IMR-90 (cell line): ENCODE measurements around the gene STAT4. TPM values are rescaled to one million over a fixed set of nuclear protein-coding genes. Genes with fewer than 3 reads are reported as not detected.

Experiments
- ATAC-seq: fragments of 200-7000 bp; cut with Tn5 transposase; 2 replicates; pipeline ENCODE4 v1.9.1; 2020; ENCODE audit warnings: low read depth, mild to moderate bottlenecking, moderate library complexity
- BruUV-seq: library from RNA; stranded (reverse); fragments of 400-500 nt; replicated peaks from 2 replicates; lab custom pipeline; 2021; lab: Mats Ljungman, UMichigan
- CTCF ChIA-PET: fragments of 300-600 bp; formaldehyde crosslinking; extraction: SDS; loops from one replicate; lab custom pipeline; 2021; ENCODE audit warnings: antibody characterized with exemption; lab: Yijun Ruan, JAX
- POLR2A ChIA-PET: fragments of 300-600 bp; sonication (Branson Sonifier 250); formaldehyde crosslinking; loops from one replicate; lab custom pipeline; 2022; ENCODE audit warnings: antibody characterized with exemption; ENCODE audit not compliant: unreplicated experiment; lab: Charles Lee
- DNase-seq: peaks from one replicate; pipeline ENCODE4 v3.0.0; 2013
- H2AFZ ChIP-seq: replicated peaks from 2 replicates; pipeline ENCODE3; 2013; ENCODE audit warnings: low read length, mild to moderate bottlenecking; ENCODE audit not compliant: poor library complexity
- H2AK5ac ChIP-seq: 2 replicates; pipeline ENCODE4 v1.6.1; 2013; ENCODE audit warnings: low read depth, low read length, inconsistent platforms
- H2AK9ac ChIP-seq: replicated peaks from 2 replicates; pipeline ENCODE3; 2013; ENCODE audit warnings: mild to moderate bottlenecking, low read depth, low read length, moderate library complexity; ENCODE audit not compliant: poor library complexity
- H2BK120ac ChIP-seq: 2 replicates; pipeline ENCODE4 v1.6.1; 2013; ENCODE audit warnings: low read depth, low read length, inconsistent platforms
- H2BK15ac ChIP-seq: 3 replicates; pipeline ENCODE4 v1.6.1; 2013; ENCODE audit warnings: low read depth, low read length, inconsistent platforms
- H2BK20ac ChIP-seq: 2 replicates; pipeline ENCODE4 v1.6.1; 2013; ENCODE audit warnings: low read depth, mild to moderate bottlenecking, inconsistent platforms, low read length, moderate library complexity
- H2BK5ac ChIP-seq: 2 replicates; pipeline ENCODE4 v1.6.1; 2013; ENCODE audit warnings: mild to moderate bottlenecking, low read depth, low read length, inconsistent platforms; ENCODE audit not compliant: poor library complexity, severe bottlenecking
- H3K14ac ChIP-seq: replicated peaks from 2 replicates; pipeline ENCODE4 v1.6.1; 2013; ENCODE audit warnings: low read depth, low read length, inconsistent platforms
- H3K18ac ChIP-seq: 2 replicates; pipeline ENCODE4 v1.6.1; 2013; ENCODE audit warnings: low read depth, low read length, control low read depth
- H3K23ac ChIP-seq: 2 replicates; pipeline ENCODE4 v1.6.1; 2013; ENCODE audit warnings: low read depth, low read length, inconsistent platforms
- H3K27ac ChIP-seq: 2 replicates; pipeline ENCODE4 v1.5.1; 2013; ENCODE audit warnings: mild to moderate bottlenecking, control low read depth, low read length; ENCODE audit not compliant: insufficient read depth
- H3K27me3 ChIP-seq: 2 replicates; pipeline ENCODE4 v1.6.1; 2013; ENCODE audit warnings: low read length; ENCODE audit not compliant: control insufficient read depth, insufficient read depth
- H3K36me3 ChIP-seq: 2 replicates; pipeline ENCODE4 v1.6.1; 2013; ENCODE audit warnings: low read length, mixed read lengths; ENCODE audit not compliant: control insufficient read depth, insufficient read depth
- H3K4ac ChIP-seq: 2 replicates; pipeline ENCODE4 v1.6.1; 2013; ENCODE audit warnings: low read depth, low read length, inconsistent platforms
- H3K4me1 ChIP-seq: 2 replicates; pipeline ENCODE4 v1.6.1; 2013; ENCODE audit warnings: low read length, mixed read lengths; ENCODE audit not compliant: control insufficient read depth, insufficient read depth
- H3K4me2 ChIP-seq: 2 replicates; pipeline ENCODE4 v1.6.1; 2013; ENCODE audit warnings: low read depth, mild to moderate bottlenecking, control low read depth, low read length, moderate library complexity
- H3K4me3 ChIP-seq: 2 replicates; pipeline ENCODE4 v1.5.1; 2013; ENCODE audit warnings: low read depth, mild to moderate bottlenecking, control low read depth, low read length, moderate library complexity; ENCODE audit not compliant: insufficient read depth
- H3K56ac ChIP-seq: 2 replicates; pipeline ENCODE4 v1.6.1; 2013; ENCODE audit warnings: low read length, inconsistent platforms; ENCODE audit not compliant: insufficient read depth; ENCODE audit errors: extremely low read depth
- H3K79me1 ChIP-seq, 2 experiments: 2 replicates each; pipeline ENCODE4 v1.6.1; 2013; ENCODE audit warnings: low read length in 2 of 2, inconsistent platforms in 1 of 2, low read depth in 1 of 2
- H3K9ac ChIP-seq: 2 replicates; pipeline ENCODE4 v1.6.1; 2013; ENCODE audit warnings: low read depth, low read length, control low read depth
- H3K9me1 ChIP-seq: 2 replicates; pipeline ENCODE4 v1.6.1; 2013; ENCODE audit warnings: low read length, inconsistent platforms; ENCODE audit not compliant: insufficient read depth
- H3K9me3 ChIP-seq: 2 replicates; pipeline ENCODE4 v1.6.1; 2013; ENCODE audit warnings: low read length; ENCODE audit not compliant: control insufficient read depth, insufficient read depth
- H4K20me1 ChIP-seq: 2 replicates; pipeline ENCODE4 v1.6.1; 2013; ENCODE audit warnings: low read length, inconsistent platforms; ENCODE audit not compliant: insufficient read depth
- H4K5ac ChIP-seq: 2 replicates; pipeline ENCODE4 v1.6.1; 2013; ENCODE audit warnings: mild to moderate bottlenecking, low read depth, low read length, control low read depth
- H4K8ac ChIP-seq, 2 experiments: 2 replicates each; pipeline ENCODE4 v1.6.1; 2013; ENCODE audit warnings: low read depth in 2 of 2, low read length in 2 of 2, control low read depth in 1 of 2, inconsistent platforms in 1 of 2
- H4K91ac ChIP-seq: 2 replicates; pipeline ENCODE4 v1.6.1; 2013; ENCODE audit warnings: low read depth, low read length, inconsistent platforms; ENCODE audit not compliant: insufficient read depth
- BHLHE40 ChIP-seq: fragments of 150-350 bp; IDR thresholded peaks from 2 replicates; pipeline ENCODE4 v1.6.1; 2016; ENCODE audit warnings: mild to moderate bottlenecking, low read depth, low read length
- CEBPB ChIP-seq: IDR thresholded peaks from 2 replicates; pipeline ENCODE4 v1.6.1; 2012; ENCODE audit warnings: low read depth, low read length, improper control_type of control experiment
- CHD1 ChIP-seq: IDR thresholded peaks from 2 replicates; pipeline ENCODE4 v1.6.1; 2012; ENCODE audit warnings: low read depth, low read length, improper control_type of control experiment
- CTCF ChIP-seq: conservative IDR thresholded peaks from 2 replicates; pipeline ENCODE4 v1.5.1; 2012; ENCODE audit warnings: mild to moderate bottlenecking, low read depth, low read length, improper control_type of control experiment
- ELK1 ChIP-seq: fragments of 150-350 bp; IDR thresholded peaks from 2 replicates; pipeline ENCODE4 v1.6.1; 2016; ENCODE audit warnings: low read depth, mild to moderate bottlenecking, low read length, moderate library complexity, borderline replicate concordance
- FOS ChIP-seq: fragments of 150-350 bp; IDR thresholded peaks from 2 replicates; pipeline ENCODE4 v1.6.1; 2016; ENCODE audit warnings: low read depth, low read length
- MAFK ChIP-seq: IDR thresholded peaks from 2 replicates; pipeline ENCODE4 v1.6.1; 2012; ENCODE audit warnings: low read depth, low read length, improper control_type of control experiment
- MAZ ChIP-seq: IDR thresholded peaks from 2 replicates; pipeline ENCODE4 v1.6.1; 2012; ENCODE audit warnings: low read depth, mild to moderate bottlenecking, low read length, improper control_type of control experiment, moderate library complexity, borderline replicate concordance
- MXI1 ChIP-seq: IDR thresholded peaks from 2 replicates; pipeline ENCODE4 v1.6.1; 2012; ENCODE audit warnings: low read depth, mild to moderate bottlenecking, low read length, moderate library complexity, borderline replicate concordance
- NFE2L2 ChIP-seq: fragments of 150-350 bp; IDR thresholded peaks from 2 replicates; pipeline ENCODE4 v1.6.1; 2016; ENCODE audit warnings: low read depth, mild to moderate bottlenecking, low read length
- POLR2A ChIP-seq: IDR thresholded peaks from 2 replicates; pipeline ENCODE4 v1.6.1; 2012; ENCODE audit warnings: mild to moderate bottlenecking, low read depth, low read length
- RAD21 ChIP-seq: IDR thresholded peaks from 2 replicates; pipeline ENCODE4 v1.6.1; 2012; ENCODE audit warnings: low read length, improper control_type of control experiment
- RCOR1 ChIP-seq: IDR thresholded peaks from 2 replicates; pipeline ENCODE4 v1.6.1; 2012; ENCODE audit warnings: mild to moderate bottlenecking, low read length, improper control_type of control experiment; ENCODE audit not compliant: insufficient replicate concordance
- SMC3 ChIP-seq: fragments of 150-350 bp; IDR thresholded peaks from 2 replicates; pipeline ENCODE4 v1.6.1; 2016; ENCODE audit warnings: low read depth, mild to moderate bottlenecking, antibody characterized with exemption, low read length, moderate library complexity
- USF2 ChIP-seq: fragments of 150-350 bp; IDR thresholded peaks from 2 replicates; pipeline ENCODE4 v1.6.1; 2017; ENCODE audit warnings: mild to moderate bottlenecking, antibody characterized with exemption, low read length, low read depth
- WGBS, 2 experiments: methylation state at CpG; one replicate each; pipeline versions ENCODE4 v1.1.5 to v1.1.7; 2013; ENCODE audit warnings: missing lambda C conversion rate in 2 of 2; ENCODE audit not compliant: insufficient read length in 1 of 2; ENCODE audit errors: extremely low coverage in 2 of 2; 5-methylcytosine and 5-hydroxymethylcytosine counted together
- dilution Hi-C: fragments of 300-500 bp; cut with HindIII; formaldehyde crosslinking; loops from one replicate; pipeline ENCODE4 v1.14.3; 2018; ENCODE audit warnings: low sequenced_read_pairs; ENCODE audit not compliant: unreplicated experiment
- in situ Hi-C: fragments of 300-500 bp; cut with MboI; formaldehyde crosslinking; loops from 3 replicates; pipeline ENCODE4 v1.14.3; 2019; ENCODE audit warnings: low sequenced_read_pairs, inconsistent platforms, mixed read lengths
- intact Hi-C: fragments of 100-400 bp; cut with micrococcal nuclease; formaldehyde crosslinking; loops from 2 replicates; pipeline ENCODE4 v1.10.0; 2022
- polyA plus RNA-seq, 3 experiments: library from polyadenylated mRNA; depleted of rRNA; stranded (reverse); fragments of >200 nt; gene quantifications; 2 replicates each; pipeline ENCODE4 v1.2.3, GENCODE V29; 2012; ENCODE audit warnings: low replicate concordance in 1 of 3
- total RNA-seq: library from RNA; depleted of rRNA; stranded (reverse); fragments of >200 nt; gene quantifications from 2 replicates; pipeline ENCODE4 v1.2.3, GENCODE V29; 2012

Gene STAT4
- total and polyA plus RNA-seq, 2 of the 4 experiments (the other 2 are of a cell fraction): 0.36 to 0.48 TPM

GRCh38 chr2:191183081-191183480 is 32.3 kb upstream of the STAT4 start:
- no peak overlapping the region; the same call in 1 of the 2 replicates for H3K4ac ChIP-seq
- H3K27ac ChIP-seq: no peak overlapping the region
- H3K27me3 ChIP-seq: no peaks in the 10 kb centered on the region
- no peak overlapping the region for H3K4me3 ChIP-seq
- ATAC-seq (no peak), DNase-seq (no peak)
- no peak overlapping the region for H2AFZ ChIP-seq
- no peak overlapping the region for H3K4me2 ChIP-seq
- no peaks in the 10 kb centered on the region for H3K36me3 ChIP-seq
- H3K14ac ChIP-seq: no peak overlapping the region
- intact Hi-C loops: no loop called here
- H2BK20ac ChIP-seq: no peak overlapping the region
- POLR2A ChIA-PET: no interaction called here
- no peak for TF ChIP-seq MAZ
- no peak for TF ChIP-seq NFE2L2
- no peak for TF ChIP-seq CEBPB
- TF ChIP-seq RAD21: no peak
- TF ChIP-seq CHD1: no peak
- no peak for TF ChIP-seq CTCF
- TF ChIP-seq FOS: no peak
- no peak for TF ChIP-seq POLR2A
- TF ChIP-seq RCOR1: no peak
- TF ChIP-seq BHLHE40: no peak
- TF ChIP-seq SMC3: no peak
- TF ChIP-seq USF2: no peak
- no peak for TF ChIP-seq MAFK
- no peak for TF ChIP-seq ELK1
- no peak for TF ChIP-seq MXI1
- H3K4me1 ChIP-seq: peaks cover 4% of the 10 kb centered on the region; the same call in 1 of the 2 replicates
- H3K79me1 ChIP-seq: no peaks in the 10 kb centered on the region
- no peak overlapping the region for H4K5ac ChIP-seq
- peak overlapping the region in 1 of 2 experiments; percentile 5; a peak in 1 of 4 replicates for H4K8ac ChIP-seq
- dilution Hi-C loops: no loop called here
- H2AK5ac ChIP-seq: no peak overlapping the region
- no peak overlapping the region for H4K91ac ChIP-seq
- no peaks in the 10 kb centered on the region for H3K9me3 ChIP-seq
- no peaks in the 10 kb centered on the region for H3K9me1 ChIP-seq
- H2BK15ac ChIP-seq: no peak overlapping the region
- WGBS, 2 experiments: no CpG with 5 or more reads among the region's 2 CpGs
- H2BK120ac ChIP-seq: no peak overlapping the region
- H3K56ac ChIP-seq: no peak overlapping the region
- H2BK5ac ChIP-seq: no peak overlapping the region
- H2AK9ac ChIP-seq: no peak overlapping the region
- in situ Hi-C loops: no loop called here
- no peaks in the 10 kb centered on the region for H4K20me1 ChIP-seq
- H3K23ac ChIP-seq: no peak overlapping the region
- H3K9ac ChIP-seq: no peak overlapping the region
- CTCF ChIA-PET: no interaction called here
- no TSS peak for BruUV-seq
- H3K18ac ChIP-seq: peak overlapping the region; percentile 37; the same call in 1 of the 2 replicates
